Astrocyte (in vitro differentiated cells and primary cell): ENCODE measurements around the gene ZBTB38. TPM values are rescaled to one million over a fixed set of nuclear protein-coding genes. Genes with fewer than 3 reads are reported as not detected.
A peak's percentile ranks its signal among the peaks of the same experiment; 100 is the strongest.

Experiments used
- DNase-seq: peaks from one replicate; pipeline ENCODE4 v3.0.0-alpha.2; 2010; ENCODE audit warnings: low read depth
- FAIRE-seq: peaks from 2 replicates; lab custom pipeline; 2011; peaks lifted over from hg19 to GRCh38; lab: Jason Lieb, UNC
- H2AFZ ChIP-seq: 2 replicates; pipeline ENCODE4 v1.6.0; 2012; ENCODE audit warnings: low read depth, low read length, inconsistent platforms
- H3K27ac ChIP-seq: 2 replicates; pipeline ENCODE4 v1.5.1; 2011; ENCODE audit warnings: low read depth, low read length, inconsistent platforms
- H3K27me3 ChIP-seq: 2 replicates; pipeline ENCODE4 v1.6.0; 2011; ENCODE audit warnings: low read length, inconsistent platforms; ENCODE audit not compliant: insufficient read depth
- H3K36me3 ChIP-seq: 2 replicates; pipeline ENCODE4 v1.5.1; 2011; ENCODE audit warnings: low read length, inconsistent platforms; ENCODE audit not compliant: insufficient read depth
- H3K4me1 ChIP-seq: 2 replicates; pipeline ENCODE4 v1.5.1; 2011; ENCODE audit warnings: low read length, inconsistent platforms; ENCODE audit not compliant: insufficient read depth
- H3K4me2 ChIP-seq: 2 replicates; pipeline ENCODE4 v1.6.0; 2012; ENCODE audit warnings: low read length, inconsistent platforms
- H3K4me3 ChIP-seq: 2 replicates; pipeline ENCODE4 v1.5.1; 2011; ENCODE audit warnings: low read depth, mild to moderate bottlenecking, low read length, inconsistent platforms; ENCODE audit not compliant: insufficient read depth
- H3K79me2 ChIP-seq: 2 replicates; pipeline ENCODE4 v1.6.0; 2012; ENCODE audit warnings: mild to moderate bottlenecking, low read length, inconsistent platforms; ENCODE audit not compliant: insufficient read depth
- H3K9ac ChIP-seq: 2 replicates; pipeline ENCODE4 v1.6.0; 2012; ENCODE audit warnings: mild to moderate bottlenecking, low read length, inconsistent platforms
- H3K9me3 ChIP-seq: 2 replicates; pipeline ENCODE4 v1.5.1; 2012; ENCODE audit warnings: low read depth, mild to moderate bottlenecking, low read length, inconsistent platforms; ENCODE audit not compliant: insufficient read depth
- H4K20me1 ChIP-seq: 2 replicates; pipeline ENCODE4 v1.6.0; 2012; ENCODE audit warnings: low read length, inconsistent platforms; ENCODE audit not compliant: insufficient read depth
- H3K27ac Mint-ChIP-seq: one replicate; pipeline ENCODE4 v1.8.0; 2021; ENCODE audit warnings: mild to moderate bottlenecking, mixed read lengths; ENCODE audit not compliant: unreplicated experiment
- H3K27me3 Mint-ChIP-seq: one replicate; pipeline ENCODE4 v1.8.0; 2021; ENCODE audit warnings: low read depth, mixed read lengths; ENCODE audit not compliant: unreplicated experiment
- H3K36me3 Mint-ChIP-seq: one replicate; pipeline ENCODE4 v1.8.0; 2021; ENCODE audit warnings: low read depth, mixed read lengths; ENCODE audit not compliant: unreplicated experiment
- H3K4me1 Mint-ChIP-seq: one replicate; pipeline ENCODE4 v1.8.0; 2021; ENCODE audit warnings: low read depth, mixed read lengths; ENCODE audit not compliant: unreplicated experiment
- H3K4me3 Mint-ChIP-seq: one replicate; pipeline ENCODE4 v1.8.0; 2021; ENCODE audit warnings: mild to moderate bottlenecking, moderate library complexity, mixed read lengths; ENCODE audit not compliant: unreplicated experiment
- H3K9me3 Mint-ChIP-seq: one replicate; pipeline ENCODE4 v1.8.0; 2021; ENCODE audit warnings: mild to moderate bottlenecking, mixed read lengths; ENCODE audit not compliant: unreplicated experiment
- EZH2 ChIP-seq: IDR thresholded peaks from 2 replicates; pipeline ENCODE4 v1.6.1; 2012; ENCODE audit warnings: mild to moderate bottlenecking, low read length, inconsistent platforms; ENCODE audit not compliant: insufficient read depth
- total RNA-seq: library from RNA; stranded (reverse); gene quantifications from 2 replicates; pipeline ENCODE4 v1.2.1, GENCODE V29; 2021
- TF ChIP-seq, protein P1 (sequence below): IDR thresholded peaks from 2 replicates; pipeline ENCODE4 v1.5.1; 2011; ENCODE audit warnings: low read depth, mild to moderate bottlenecking, inconsistent platforms, low read length, moderate library complexity; ENCODE audit not compliant: insufficient read depth

The ZBTB38 gene
- total RNA-seq, 1 donor from 2014 or later = 57.6 TPM

DNA sequence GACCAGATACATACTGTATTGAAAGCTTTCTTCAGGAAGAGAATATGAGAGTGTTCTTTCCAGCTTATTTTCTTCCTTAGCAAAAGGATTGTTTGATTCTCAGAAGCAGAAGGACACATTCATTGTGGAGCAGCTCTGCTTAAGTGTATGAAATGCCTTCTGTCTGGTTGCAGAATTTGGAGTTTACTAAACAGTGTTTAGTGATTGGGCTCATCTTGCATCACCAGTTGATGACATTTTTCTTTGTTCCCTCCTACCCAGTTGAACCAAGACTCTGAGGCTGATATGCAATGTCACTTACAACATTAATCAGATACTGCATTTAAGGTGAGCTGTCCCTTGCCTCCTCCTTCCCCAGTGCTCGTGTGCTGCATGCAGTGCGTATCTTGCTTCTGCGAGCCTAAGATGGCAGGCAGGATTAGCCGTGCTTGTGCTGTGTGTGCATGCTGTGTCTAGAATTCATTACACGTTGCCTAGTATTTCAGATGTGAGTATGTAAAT is 18.4 kb downstream of the ZBTB38 start:
- H3K4me1 Mint-ChIP-seq = peaks cover 11% of the 10 kb centered on the region
- FAIRE-seq (no peak), DNase-seq (no peak)
- TF ChIP-seq EZH2 = no peak
- TF ChIP-seq, protein P1, sequence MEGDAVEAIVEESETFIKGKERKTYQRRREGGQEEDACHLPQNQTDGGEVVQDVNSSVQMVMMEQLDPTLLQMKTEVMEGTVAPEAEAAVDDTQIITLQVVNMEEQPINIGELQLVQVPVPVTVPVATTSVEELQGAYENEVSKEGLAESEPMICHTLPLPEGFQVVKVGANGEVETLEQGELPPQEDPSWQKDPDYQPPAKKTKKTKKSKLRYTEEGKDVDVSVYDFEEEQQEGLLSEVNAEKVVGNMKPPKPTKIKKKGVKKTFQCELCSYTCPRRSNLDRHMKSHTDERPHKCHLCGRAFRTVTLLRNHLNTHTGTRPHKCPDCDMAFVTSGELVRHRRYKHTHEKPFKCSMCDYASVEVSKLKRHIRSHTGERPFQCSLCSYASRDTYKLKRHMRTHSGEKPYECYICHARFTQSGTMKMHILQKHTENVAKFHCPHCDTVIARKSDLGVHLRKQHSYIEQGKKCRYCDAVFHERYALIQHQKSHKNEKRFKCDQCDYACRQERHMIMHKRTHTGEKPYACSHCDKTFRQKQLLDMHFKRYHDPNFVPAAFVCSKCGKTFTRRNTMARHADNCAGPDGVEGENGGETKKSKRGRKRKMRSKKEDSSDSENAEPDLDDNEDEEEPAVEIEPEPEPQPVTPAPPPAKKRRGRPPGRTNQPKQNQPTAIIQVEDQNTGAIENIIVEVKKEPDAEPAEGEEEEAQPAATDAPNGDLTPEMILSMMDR = no peak
- H3K36me3 ChIP-seq = peaks cover 33% of the 10 kb centered on the region
- no peak overlapping the region for H3K27ac Mint-ChIP-seq
- H3K9me3 ChIP-seq = no peaks in the 10 kb centered on the region
- H3K27ac ChIP-seq = no peak overlapping the region
- H3K27me3 ChIP-seq = no peaks in the 10 kb centered on the region
- peaks cover 9% of the 10 kb centered on the region for H3K36me3 Mint-ChIP-seq
- H3K9me3 Mint-ChIP-seq = no peaks in the 10 kb centered on the region
- no peaks in the 10 kb centered on the region for H3K27me3 Mint-ChIP-seq
- H3K4me1 ChIP-seq = peaks cover 25% of the 10 kb centered on the region
- no peak overlapping the region for H3K4me2 ChIP-seq
- peaks cover 15% of the 10 kb centered on the region for H3K79me2 ChIP-seq
- no peaks in the 10 kb centered on the region for H4K20me1 ChIP-seq
- no peak overlapping the region for H2AFZ ChIP-seq
- H3K4me3 ChIP-seq = no peak overlapping the region
- no peak overlapping the region for H3K4me3 Mint-ChIP-seq
- H3K9ac ChIP-seq = no peak overlapping the region

GRCh38 chr3:141387516-141387915 is 19.2 kb downstream of the ZBTB38 start:
- Histone ChIP-seq H3K9me3 (no peaks in the 10 kb centered on the region), H3K4me2 (no peak overlapping the region), H3K79me2 (peaks cover 14% of the 10 kb centered on the region), H3K27me3 (no peaks in the 10 kb centered on the region), H2AFZ (no peak overlapping the region), H3K27ac (no peak overlapping the region), H3K4me1 (peaks cover 25% of the 10 kb centered on the region), H3K36me3 (peaks cover 29% of the 10 kb centered on the region), H3K9ac (no peak overlapping the region), H3K4me3 (no peak overlapping the region), H4K20me1 (no peaks in the 10 kb centered on the region)
- no peak for DNase-seq
- peaks cover 7% of the 10 kb centered on the region for H3K36me3 Mint-ChIP-seq
- no peak overlapping the region for H3K27ac Mint-ChIP-seq
- TF ChIP-seq EZH2 = no peak
- TF ChIP-seq, protein P1 = no peak
- no peak overlapping the region for H3K4me3 Mint-ChIP-seq
- H3K4me1 Mint-ChIP-seq = peaks cover 11% of the 10 kb centered on the region
- H3K27me3 Mint-ChIP-seq = no peaks in the 10 kb centered on the region
- no peaks in the 10 kb centered on the region for H3K9me3 Mint-ChIP-seq
- FAIRE-seq = no peak

- Histone ChIP-seq H3K9me3 (no peaks in the 10 kb centered on the region), H3K9ac (no peak overlapping the region), H3K27ac (peak overlapping the region; percentile 45), H2AFZ (no peak overlapping the region), H3K4me1 (peaks cover 24% of the 10 kb centered on the region), H3K4me3 (no peak overlapping the region), H3K27me3 (no peaks in the 10 kb centered on the region), H4K20me1 (no peaks in the 10 kb centered on the region), H3K4me2 (peak overlapping the region; percentile 22), H3K36me3 (peaks cover 25% of the 10 kb centered on the region), H3K79me2 (peaks cover 14% of the 10 kb centered on the region)
- Mint-ChIP-seq H3K9me3 (no peaks in the 10 kb centered on the region), H3K36me3 (peaks cover 11% of the 10 kb centered on the region), H3K27me3 (no peaks in the 10 kb centered on the region), H3K4me3 (no peak overlapping the region), H3K4me1 (peaks cover 17% of the 10 kb centered on the region), H3K27ac (no peak overlapping the region)
- TF ChIP-seq EZH2 = no peak
- TF ChIP-seq, protein P1 = no peak
- DNase-seq = no peak
- FAIRE-seq = no peak
Observed at GRCh38 chr3:141388395-141388794, 20.1 kb downstream of the ZBTB38 start.
